GM18870 (cell line): ENCODE data around the gene GTF3C1.

Experiments used
- ATAC-seq: cut with Tn5 transposase; IDR thresholded peaks from one replicate; pipeline ENCODE4 v1.9.1; 2021; ENCODE audit warnings: moderate library complexity; ENCODE audit not compliant: unreplicated experiment

Gene GTF3C1

DNA sequence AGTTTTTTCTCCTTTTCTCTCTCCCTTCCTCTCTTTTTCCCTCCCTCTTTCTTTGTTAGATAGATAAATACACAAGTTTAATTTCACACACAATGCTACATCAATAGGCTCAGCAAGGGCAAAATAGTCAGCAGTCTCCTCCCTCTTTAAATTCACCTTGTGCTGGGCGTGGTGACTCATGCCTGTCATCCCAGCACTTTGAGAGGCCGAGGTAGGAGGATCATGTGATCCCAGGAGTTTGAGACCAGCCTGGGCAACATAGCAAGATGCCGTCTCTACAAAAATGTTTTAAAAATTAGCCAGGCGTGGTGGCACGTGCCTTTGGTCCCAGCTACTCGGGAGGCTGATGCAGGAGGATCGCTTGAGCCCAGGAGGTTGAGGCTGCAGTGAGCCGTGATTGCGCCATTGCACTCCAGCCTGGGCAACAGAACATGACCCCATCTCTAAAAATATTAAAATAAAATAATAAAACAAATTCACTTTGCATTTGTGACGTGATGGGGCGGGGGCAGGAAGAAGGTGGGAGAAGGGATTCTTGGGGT lies 120.3 kb downstream of the GTF3C1 start:
- no peak for ATAC-seq

DNA sequence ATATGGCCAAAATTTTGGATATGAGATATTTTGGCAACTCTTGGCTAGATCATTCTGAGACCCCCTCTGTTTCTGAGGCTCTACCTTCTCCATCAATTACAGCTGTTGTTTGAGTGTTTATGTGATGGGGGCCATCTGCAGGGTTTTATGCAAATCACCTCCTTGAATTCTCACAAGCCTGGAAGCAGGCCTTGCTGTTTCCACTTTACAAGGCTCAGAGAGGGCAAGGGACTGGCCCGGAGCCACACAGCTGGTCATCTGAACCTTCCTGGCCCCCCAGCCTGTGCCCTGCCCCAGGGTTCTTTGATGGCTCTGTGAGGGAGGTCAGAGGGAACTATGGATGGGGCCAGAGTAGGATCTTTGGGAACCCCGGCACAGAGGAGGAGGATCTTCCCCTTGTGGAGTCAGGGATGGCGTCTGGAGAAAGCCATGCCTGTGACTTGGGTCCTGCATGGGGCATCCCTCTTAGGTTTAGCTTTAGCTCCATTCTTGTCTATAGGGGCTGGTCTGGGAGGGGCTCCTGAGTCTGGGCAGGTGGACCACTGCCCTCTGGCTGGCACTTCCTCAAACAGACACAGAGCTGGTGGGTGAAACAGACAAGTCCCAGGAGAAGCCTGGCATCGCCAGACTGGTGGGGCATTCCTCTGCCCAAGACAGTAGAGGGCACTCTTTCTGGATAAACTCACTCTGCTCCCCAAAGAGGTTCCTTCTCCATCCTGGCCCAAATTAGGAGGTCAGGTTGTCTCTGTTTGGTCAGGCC lies 121.5 kb downstream of the GTF3C1 start:
- ATAC-seq = no peak

GRCh38 chr16:27427538-27427937 lies 122.2 kb downstream of the GTF3C1 start:
- no peak for ATAC-seq

DNA sequence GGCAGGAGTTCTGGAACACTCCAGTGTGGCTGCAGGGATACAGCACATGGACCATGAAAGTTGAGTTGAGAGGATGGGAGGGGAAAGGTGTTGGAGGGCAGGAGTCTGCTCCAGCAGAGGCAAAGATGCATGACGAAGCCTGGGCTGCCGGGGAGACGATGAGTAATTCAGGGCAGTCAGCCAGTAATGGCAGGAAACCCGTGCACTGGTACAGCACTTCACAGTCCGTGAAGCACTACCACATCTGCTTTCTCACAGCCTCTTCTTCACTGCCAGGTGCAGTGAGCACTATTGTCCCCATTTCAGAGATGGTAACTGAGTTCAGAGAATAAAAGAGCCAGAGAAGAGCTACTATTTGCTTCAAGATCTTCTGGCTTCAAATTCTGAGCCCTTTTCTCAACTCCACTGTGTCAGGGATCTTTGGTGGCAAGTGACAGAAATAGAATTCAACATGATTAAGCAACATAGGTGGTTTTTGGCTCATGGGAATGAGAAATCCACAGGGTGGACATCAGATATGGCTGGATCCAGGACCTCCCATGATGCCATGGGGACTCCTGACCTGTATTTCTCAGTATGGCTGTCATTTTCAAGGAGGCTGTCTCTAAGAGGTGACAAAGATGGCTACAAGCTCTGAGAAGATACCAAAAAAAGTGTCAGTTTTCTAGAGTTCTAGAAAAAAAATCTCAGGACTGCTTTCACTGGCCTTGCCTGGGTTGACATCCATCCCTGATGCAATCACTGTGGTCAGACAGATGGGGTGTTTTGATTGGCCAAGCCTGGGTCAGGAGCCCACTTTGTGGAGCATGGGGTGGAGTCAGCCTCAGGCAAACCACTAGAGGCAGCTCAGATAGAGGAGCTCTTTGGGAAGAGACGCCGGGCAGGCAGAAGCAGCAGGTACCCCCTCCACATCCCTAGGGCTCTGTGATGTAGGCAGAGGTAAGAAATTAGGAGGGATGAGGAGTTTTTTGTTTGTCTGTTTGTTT lies 123.0 kb downstream of the GTF3C1 start:
- ATAC-seq = peak; percentile 61

DNA sequence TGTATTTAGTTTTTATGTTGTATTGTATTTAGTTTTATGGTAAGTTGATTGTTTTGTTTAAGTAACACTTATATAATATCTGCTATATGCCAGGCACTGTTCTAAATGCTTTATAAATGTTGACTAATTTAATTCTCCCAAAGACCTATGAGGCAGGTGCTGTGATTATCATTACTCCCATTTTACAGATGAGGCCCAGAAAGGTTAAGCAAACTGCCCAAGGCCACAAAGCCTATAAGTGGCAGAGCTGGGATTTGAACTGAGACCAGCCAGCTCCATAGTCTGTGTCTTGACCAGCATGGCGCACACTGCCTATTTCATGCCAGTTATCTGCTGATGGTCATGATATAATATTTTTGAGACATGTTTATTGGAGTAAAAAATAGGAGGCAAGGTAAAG lies 123.8 kb downstream of the GTF3C1 start:
- ATAC-seq = no peak

GRCh38 chr16:27424772-27425498 lies 124.8 kb downstream of the GTF3C1 start:
- no peak for ATAC-seq

- ATAC-seq = no peak
These were observed 127.6 kb downstream of the GTF3C1 start for GRCh38 chr16:27421961-27422740.

DNA sequence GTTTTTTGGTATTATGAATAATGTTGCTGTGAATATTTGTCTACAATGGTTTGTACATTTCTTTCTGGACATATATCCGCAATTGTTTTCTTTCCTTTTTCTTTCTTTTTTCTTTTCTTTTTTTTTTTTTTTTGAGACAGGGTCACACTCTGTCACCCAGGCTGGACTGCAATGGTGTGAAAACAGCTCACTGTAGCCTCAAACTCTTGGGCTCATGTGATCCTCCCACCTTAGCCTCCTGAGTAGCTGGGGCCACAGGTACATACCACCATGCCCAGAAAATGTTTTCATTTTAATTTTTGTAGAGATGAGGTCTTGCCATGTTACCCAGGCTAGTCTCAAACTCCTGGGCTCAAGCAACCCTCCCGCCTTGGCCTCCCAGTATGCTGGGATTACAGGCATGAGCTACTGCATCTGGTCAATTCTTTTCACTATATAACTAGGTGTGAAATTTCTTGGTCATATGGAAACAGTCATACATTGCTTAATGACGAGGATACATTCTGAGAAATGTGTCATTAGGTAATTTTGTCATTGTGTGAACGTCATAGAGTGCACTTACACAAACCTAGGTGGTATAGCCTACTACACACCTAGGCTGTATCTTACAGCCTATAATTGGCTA lies 132.6 kb downstream of the GTF3C1 start:
- ATAC-seq = no peak

- ATAC-seq = no peak
These were observed 134.8 kb downstream of the GTF3C1 start for GRCh38 chr16:27414788-27415431.

DNA sequence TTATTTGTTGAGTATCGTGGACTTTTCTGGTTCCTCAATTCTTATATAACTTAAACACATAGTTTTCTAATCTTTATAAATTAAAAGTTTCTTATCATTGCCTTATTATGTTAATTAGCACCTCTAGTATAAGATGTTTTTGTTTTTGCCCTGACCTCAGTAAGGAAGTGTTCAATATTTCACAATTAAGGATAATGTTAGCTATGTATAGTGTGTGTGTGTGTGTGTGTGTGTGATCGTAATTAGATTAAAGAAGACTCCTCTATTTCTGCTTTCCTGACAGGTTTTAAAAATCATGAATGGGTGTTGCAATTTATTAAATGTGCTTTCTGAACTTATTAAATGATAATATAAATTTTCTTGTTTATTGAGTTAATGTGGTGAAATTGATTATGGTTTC lies 135.8 kb downstream of the GTF3C1 start:
- ATAC-seq = no peak

DNA sequence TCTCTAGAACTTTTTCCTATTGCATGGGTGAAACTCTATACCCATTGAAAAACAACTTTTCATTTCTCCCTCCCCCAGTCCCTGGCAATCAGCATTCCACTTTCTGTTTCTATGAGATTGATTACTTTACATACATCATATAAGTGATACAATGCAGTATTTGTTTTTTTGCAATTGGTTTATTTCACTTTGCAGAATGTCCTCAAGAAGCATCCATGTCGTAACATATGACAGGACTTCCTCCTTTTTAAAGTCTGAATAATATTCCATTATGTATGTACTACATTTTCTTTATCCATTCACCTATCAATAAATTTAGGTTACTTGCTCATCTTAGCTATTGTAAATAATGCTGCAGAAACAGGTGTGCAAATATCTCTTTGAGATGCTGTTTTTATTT lies 139.0 kb downstream of the GTF3C1 start:
- no peak for ATAC-seq
